Measurements from ENCODE around the gene POLD1. TPM values are rescaled to one million over a fixed set of nuclear protein-coding genes. Genes with fewer than 3 reads are reported as not detected.
"Not testable (repeated sequence)": the region's sequence is repeated elsewhere in the genome, so short reads cannot be mapped to it uniquely, and the experiment has no call there.

POLD1 gene
- 24.0 and 29.4 TPM in 2 replicates for total RNA-seq

DNA sequence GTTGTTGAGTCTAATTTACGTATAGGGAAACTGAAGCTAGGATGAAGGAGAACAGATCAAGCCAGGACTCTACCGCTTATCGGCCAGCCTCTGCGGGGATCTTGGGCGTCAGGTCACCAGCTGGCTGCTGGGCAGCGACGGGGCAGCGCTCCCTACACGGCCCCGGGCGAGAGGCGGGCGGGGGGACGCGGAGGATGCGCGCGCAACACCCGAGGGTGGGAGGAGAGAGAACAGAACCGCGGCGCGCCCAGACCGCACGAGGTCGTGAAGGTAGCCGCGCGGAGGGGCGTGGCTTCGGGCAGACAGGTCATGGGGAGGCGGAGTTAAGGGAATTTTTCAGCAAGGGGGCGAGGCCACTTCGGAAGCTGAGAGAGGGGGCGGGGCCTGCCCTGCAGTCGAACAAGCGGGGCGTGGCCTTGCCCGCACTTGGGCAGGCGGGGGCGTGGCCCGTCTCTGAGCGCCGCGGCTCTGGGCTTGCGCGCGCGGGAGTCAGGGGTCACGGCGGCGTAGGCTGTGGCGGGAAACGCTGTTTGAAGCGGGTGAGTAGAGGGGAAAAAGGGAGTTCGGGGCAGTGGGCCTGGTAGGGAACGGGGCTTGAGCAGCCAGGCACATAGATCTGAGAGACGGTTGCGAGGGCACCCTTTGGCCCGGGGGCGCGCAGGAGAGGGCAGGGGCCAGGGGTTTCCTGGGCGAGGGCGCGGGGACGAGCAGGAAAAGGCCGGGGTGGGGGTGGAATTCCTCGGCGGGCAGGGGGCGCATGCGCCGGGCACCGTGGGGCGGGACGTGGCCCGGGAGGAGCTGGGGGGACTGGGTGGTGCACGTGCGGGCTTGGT is at the start of gene POLD1:
Gene POLD1 (plus strand): TSS at position 496 of the 833 bp plus-strand sequence. CDS start 14,505 bp downstream, outside the sequence.
- DNase-seq (ENCODE audit: extremely low read depth, low read depth, low spot score), result peak; percentile 64

DNA sequence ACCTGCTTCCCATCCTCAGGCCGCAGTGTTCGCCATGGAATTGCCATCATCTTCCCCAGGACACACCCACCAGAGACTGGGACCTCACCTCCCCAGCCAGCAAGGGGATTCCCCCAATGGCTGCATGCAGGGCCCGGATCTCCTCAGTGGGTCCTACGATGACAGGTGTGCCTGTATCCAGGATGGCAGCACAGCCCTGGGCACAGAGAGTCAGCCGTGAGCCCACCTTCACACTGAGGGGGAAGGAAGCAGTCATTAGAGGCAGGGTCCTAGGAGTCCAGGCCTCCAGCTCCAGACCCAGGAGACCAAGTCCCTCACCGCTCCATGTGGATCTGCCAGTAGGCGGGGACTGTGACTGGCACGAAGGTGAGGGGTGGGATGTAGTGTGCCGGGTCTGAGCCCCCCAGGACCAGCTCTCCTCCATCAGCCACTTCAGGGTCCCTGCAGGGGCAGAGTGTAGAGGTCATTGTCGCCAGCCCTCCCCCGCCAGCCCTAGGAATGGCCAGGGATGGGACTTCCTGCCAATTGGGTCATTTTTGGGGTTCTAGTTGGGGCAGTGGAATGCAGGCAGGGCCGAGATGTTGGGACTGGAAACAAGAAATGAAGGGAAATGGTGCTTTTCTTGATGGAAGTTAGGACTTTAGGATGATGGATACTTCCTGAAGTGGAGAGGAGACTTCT is 49.3 kb upstream of the POLD1 start:
- no peak for DNase-seq (ENCODE audit: extremely low read depth, low read depth, low spot score)

DNA sequence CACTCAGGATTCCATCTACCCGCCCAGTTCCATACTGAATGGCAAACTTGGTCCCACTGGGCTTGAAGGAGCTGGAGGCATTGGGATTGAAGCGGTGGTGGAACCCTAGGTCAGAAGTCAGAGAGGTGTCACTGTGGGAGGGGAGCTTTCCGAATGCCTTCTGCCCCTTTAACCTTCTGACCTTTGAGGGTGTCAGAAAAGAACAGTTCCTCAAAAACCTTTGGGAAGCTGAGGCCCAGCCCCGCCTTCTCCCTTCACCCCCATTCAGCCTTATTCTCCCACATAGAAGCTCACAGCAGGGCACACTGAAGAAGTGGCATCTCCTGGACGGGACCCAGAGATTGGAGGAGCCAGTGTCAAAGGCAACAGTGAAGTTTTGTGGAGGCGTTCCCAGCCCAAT is 47.1 kb upstream of the POLD1 start:
- DNase-seq (ENCODE audit: extremely low read depth, low read depth, low spot score), result not testable (repeated sequence)

DNA sequence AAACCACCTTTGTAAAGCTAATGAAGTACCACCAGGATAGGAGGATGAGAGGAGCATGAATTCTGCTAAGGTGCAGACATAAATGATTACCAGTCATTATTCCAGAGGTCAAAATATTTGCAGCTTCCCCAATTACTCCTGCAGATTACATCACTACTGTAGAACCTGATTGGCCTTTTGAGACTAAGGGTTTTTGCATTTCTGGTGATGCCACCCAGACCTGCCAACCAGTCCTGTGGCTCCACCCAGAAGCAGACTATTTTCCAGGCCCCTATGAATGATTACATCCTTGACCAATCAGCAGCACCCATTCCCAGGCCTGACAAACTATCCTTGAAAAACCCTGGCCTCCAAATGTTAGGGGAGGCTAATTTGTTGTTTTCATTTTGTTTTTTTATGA is 43.8 kb upstream of the POLD1 start:
- no peak for DNase-seq (ENCODE audit: extremely low read depth, low read depth, low spot score)

DNA sequence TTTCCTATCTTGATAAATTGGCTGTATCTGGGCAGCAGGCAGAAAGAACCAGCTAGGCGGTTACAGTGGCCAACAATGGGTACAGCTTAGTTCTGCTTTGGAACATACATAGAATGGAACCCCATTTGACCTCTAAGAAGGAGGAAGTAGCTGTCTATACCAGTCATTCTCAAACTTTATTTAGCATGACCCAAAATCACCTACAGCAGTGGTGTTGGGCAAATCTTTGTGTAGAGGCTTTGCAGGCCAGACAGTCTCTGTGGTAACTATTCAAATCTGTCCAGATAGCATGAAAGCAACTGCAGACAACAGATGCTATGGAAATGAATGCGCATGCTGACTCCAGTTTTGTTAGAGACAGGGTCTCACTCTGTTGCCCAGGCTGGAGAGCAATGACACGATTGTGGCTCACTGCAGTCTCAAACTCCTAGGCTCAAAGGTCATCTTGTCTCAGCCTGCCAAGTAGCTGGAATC is 43.0 kb upstream of the POLD1 start:
- DNase-seq (ENCODE audit: extremely low read depth, low read depth, low spot score), result no peak

DNA sequence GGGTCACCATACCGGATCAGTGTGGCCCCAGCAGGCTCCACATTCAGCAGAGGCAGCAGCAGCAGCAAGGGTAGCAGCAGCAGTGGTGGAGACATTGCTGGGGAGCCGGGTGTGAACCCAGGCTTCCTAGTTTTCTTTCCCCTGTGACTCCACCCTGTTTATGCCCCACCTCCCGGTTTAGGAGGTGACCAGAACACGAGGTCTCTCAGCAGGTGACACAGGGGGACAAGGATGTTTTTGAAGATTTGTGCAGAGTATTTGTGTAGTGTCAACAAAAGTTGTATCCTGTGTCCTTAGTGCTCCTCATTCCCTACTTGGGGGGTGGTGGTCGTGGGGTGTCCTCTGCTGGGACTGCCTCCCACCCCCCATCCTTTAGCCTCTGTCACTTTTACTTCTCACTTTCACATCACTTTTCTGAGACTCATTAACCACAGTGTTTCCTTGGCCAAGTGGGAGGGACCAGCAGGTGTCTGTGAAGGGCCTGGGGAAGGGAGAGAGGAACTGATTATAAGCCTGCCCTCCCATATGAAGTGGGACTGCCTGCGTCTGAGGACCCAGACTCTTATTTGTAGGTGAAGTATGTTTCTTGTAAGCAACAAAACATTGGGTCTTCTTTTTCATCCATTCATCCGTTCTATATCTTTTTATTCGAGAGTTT is 39.4 kb upstream of the POLD1 start:
- no peak for DNase-seq (ENCODE audit: extremely low read depth, low read depth, low spot score)

DNA sequence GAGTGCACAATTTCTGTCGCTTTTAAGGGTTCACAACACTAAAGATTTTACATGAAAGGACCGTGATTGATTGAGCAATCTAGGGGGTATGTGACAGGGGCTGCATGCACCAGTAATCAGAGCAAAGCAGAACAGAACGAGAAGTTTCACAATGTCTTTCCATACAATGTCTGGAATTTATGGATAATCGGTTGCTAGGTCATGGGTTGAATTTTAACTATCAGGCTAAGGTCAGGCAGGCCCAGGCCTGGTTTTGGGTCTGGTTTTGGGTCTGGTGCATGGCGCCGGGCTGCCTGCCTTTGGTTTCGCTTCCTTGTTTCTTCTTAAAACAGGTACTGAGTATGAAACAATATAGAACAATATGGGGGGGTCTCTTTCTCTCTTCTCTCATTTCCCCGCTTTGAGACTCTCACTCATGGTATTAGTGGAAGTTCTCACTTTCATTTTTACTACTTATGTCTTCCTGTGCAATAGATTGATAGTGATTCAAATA is 37.0 kb upstream of the POLD1 start:
- DNase-seq (ENCODE audit: extremely low read depth, low read depth, low spot score), result not testable (repeated sequence)

DNA sequence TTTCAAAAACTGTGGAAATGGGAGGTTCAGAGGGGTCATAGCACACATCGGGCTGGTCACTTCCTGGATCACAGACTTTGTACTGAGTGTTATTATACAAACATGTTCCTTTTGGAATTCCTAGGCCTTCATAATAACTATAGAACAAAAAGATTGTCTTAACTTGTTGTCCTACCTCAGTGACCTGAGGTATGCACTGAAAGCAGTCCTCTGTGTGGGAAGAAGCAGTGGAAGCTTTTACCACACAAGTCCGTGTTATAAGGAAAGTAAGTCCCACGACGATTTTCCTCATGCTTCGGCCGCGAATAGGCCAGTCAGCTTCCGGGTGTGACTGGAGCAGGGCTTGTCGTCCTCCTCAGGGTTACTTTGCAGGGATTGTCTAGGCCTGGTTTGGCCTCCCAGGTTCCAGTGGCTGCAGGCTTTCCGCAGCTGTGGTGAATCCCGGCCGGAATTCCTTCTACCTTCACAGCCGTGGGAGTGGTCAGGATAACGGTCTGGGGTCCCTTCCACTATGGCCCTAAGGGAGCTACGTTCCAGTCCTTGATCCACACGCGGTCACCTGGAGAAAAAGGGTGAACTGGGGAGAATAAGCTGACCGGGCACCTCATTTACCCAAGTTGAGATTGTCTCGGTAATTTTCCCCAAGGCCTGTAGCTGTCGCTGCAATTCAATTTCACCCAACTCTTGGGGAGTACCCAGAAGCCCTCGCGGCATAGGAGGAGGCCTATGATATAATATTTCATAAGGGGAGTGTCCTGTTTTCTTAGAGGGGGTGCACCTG is 34.7 kb upstream of the POLD1 start:
- no peak for DNase-seq (ENCODE audit: extremely low read depth, low read depth, low spot score)

DNA sequence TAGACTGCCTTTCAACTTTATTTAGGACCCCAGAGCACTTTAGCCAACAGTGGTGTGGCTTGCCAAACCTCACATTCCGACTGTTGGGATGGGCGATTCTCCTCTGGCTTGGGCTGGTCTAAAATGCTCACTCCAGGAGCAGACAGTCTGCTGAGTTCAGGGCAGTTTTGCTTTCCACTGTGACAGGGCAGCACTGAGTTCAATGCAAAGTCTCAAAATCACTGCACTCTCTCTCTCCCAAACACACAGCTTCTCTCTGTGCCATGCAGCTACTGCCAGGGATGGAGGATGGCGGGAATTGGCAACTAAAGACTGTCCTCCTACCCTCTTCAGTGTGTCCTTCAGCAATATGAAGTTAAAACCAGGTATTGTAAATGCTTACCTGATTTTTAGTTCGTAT is 31.9 kb upstream of the POLD1 start:
- no peak for DNase-seq (ENCODE audit: extremely low read depth, low read depth, low spot score)

DNA sequence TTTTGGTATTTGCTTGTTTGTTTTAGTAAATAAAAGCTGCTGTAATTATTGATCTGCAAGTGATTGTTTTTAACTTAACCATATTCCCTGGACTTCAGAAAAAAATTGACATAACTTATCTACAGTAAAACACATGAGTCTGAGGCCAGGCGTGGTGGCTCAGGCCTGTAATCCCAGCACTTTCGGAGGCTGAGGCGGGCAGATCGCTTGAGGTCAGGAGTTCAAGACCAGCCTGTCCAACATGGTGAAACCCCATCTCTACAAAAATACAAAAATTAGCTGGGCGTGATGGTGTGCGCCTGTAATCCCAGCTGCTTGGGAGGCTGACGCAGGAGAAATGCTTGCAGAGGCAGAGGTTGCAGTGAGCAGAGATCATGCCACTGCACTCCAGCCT is 30.7 kb upstream of the POLD1 start:
- DNase-seq (ENCODE audit: extremely low read depth, low read depth, low spot score), result not testable (repeated sequence)

DNA sequence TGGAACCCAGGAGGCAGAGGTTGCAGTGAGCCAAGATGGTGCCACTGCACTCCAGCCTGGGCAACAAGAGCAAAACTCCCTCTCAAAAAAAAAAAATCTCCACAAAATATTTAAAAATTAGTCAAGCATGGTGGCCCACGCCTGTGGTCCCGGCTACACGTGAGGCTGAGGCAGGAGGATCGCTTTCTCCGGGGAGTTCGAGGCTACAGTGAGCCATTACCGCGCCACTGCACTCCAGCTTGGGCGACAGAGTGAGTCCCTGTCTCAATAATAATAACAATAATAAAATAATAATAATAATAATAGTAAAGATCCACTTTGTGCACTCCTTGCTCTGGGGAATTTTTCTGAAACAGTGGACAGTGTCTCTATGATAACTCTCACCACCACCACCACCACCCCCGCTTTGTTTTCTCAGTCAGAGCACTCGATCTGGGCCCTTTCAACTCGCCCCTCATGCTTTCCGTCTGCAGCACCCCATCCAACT is 27.4 kb upstream of the POLD1 start:
- no peak for DNase-seq (ENCODE audit: extremely low read depth, low read depth, low spot score)

DNA sequence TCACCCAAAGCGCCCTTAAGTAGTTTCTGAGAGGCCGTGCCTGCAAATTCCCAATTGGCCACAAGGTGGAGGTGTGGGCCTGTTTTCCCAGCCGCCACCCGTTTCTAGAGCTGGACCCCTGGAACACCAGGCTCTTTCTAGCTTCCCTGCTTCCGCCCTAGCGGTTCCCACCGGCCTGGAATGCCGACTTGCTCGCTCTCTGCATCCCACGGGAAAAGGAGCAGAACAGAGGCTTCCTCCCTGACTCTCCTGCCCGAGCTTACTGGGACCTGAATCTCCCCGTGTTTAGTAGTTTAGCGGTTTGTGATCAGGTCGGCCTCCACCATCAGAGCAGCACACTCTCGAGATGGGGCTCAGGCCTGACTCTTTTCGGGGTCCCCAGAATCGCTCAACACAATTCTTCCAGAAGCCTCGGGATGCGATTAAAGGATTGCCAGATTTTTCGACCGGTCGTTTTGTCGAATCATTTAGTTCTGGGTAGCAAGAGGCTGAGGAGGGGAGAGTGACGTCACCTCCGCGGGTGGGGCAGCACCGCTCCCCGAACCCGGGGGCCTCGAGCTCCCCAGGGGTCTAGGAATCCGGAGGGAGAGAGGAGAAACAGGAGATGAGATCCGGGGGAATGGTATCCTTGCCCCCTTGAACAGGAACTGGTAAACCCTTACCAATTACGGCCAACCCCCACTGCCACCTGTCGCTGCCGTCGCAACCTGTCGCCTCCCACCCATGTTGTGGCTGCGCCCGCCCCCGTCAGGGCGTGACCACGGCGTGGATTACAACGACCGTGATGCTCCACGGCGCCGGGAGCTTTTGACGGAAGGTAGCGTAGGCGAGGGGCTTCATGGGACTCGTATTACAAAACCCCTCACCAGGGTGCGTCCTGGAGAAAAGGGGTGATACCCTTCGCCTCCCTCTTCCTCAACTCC is 26.7 kb upstream of the POLD1 start:
- DNase-seq (ENCODE audit: extremely low read depth, low read depth, low spot score), result no peak

DNA sequence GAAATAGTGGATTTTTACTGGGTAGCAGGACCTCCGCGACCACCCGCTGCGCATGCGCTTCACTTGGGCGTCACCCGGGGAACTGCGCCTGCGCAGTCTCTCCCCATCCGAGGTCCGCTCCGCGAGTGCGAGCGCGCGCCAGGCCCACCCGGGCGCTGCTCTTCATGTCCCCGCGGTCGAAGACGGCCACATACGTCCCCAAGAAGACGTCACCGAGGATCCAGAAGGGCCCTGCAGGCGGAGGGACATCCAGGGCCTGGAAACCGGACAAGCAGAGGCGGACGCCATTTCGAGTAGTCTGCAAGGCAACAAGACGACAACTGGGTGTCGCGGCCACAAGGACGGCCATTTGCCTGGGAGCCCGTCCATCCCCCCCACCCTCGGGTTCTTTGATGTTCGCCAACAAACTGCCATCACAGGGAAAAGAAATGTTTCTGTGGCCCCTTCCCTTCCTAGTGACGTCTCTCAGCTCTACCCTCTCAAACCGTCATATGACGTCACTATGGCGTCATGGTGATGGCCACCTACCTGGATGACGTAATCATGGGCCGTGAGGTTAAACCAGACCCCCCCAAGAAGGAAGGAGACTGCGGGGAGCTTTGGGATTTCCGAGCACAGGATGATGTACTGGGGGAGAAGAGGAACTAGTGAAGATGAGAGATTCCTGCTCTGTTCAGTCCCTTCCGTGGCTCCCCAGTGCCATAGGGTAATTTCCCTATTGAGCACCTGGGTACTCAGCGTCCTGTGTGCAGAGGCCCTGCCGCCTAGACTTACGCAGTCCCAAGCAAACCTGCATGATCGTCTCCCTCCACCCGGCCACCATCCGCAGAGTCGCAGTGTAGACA is 25.4 kb upstream of the POLD1 start:
- DNase-seq (ENCODE audit: extremely low read depth, low read depth, low spot score), result no peak

DNA sequence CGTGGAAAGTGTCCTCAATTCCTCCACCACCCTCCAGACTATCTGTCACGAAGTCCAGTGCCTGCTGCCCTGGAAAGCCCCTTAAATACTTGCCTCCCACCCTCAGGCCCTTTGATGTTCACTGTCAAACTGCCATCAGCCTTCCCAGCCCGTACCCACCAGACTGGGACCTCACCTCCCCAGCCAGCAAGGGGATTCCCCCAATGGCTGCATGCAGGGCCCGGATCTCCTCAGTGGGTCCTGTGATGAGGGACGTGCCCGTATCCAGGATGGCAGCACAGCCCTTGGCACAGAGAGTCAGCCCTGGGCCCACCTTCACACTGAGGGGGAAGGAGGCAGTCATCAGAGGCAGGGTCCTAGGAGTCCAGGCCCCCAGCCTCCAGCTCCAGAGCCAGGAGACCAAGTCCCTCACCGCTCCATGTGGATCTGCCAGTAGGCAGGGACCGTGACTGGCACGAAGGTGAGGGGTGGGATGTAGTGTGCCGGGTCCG is 24.8 kb upstream of the POLD1 start:
- DNase-seq (ENCODE audit: extremely low read depth, low read depth, low spot score), result no peak

DNA sequence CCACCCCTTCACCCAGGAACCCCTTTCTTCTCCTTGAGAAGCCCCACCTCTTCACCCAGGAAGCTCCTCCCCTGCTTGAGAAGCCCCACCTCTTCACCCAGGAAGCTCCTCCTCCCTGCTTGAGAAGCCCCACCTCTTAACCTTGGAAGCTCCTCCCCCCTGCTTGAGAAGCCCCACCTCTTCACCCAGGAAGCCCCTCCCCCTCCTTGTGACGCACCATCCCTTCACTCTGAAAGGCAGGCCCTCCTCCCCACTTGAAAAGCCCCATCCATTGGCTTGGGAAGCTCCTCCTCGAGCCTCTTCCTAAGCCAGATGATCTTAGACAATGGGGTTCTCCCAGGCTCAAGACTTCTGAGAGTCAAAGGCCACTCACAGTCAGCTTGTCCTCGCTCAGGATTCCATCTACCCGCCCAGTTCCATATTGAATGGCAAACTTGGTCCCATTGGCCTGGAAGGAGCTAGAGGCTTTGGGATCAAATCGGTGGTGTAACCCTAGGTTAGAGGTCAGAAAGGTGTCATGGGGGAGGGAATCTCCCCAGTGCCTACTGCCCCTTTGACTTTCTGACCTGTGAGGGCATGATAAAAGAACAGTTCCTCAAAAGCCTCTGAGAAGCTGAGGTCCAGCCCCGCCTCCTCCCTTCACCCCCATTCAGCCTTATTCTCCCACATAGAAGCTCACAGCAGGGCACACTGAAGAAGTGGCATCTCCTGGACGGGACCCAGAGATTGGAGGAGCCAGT is 22.7 kb upstream of the POLD1 start:
- DNase-seq (ENCODE audit: extremely low read depth, low read depth, low spot score), result no peak

DNA sequence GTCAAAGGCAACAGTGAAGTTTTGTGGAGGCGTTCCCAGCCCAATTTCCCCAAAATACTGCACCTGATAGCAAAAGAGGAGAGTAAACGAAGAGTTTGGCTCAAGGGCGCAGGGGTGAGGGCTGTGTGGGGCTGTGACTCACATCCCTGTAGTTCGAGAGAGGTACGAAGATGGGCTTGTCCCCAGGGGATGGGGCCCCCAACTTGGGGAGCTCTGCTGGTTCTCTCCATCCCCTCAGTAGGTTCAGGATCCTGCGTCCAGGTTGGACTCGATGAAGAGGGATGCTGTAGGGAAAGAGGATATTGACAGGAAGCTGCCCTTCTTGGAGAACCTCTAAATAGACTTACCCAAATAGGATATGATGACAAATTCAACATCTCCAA is 22.1 kb upstream of the POLD1 start:
- DNase-seq (ENCODE audit: extremely low read depth, low read depth, low spot score), result no peak

DNA sequence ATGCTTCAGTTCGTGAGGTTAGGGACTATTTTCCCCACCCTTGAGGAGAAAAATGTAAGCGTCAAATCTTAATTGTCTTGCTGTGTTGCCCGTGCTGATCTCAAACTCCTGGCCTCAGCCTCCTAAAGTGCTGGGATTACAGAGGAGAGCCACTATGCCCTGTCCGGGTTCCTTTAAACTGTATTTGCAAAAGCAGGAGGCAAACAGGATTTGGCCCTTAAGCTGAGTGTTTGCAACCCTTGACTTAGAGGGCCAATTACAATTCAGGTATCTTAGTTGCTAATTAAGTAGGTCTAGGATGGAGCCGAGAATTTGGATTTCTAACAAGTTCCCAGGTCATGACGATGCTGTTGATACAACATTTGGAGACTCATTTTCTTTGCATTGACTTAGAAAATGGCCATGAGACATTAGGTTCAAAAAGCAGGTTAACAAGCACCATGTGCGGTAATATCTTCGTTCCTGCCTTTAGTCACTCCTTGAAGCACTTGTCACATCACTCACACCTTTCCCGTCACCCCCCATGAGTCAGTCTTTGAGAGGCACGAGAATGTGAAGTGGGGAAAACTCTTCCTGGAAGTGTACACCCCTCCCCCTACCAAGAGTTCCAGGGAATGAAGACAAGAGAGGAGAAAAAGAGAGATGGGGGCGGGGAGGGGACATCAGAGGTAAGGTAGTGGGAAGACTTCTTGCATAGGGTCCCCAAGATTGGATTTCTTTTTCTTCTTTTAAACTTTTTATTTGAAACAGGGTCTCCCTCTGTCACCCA is 21.3 kb upstream of the POLD1 start:
- no peak for DNase-seq (ENCODE audit: extremely low read depth, low read depth, low spot score)
